ENCODE data around the gene SRPK2.

SRPK2 gene

GRCh38 chr7:105257338-105257737 is 131.4 kb downstream of the SRPK2 start:
- H3K4me2 ChIP-seq: peak overlapping the region; percentile 88
- peak overlapping the region; percentile 29; the same call in 1 of the 2 replicates for H3K9ac ChIP-seq
- H4K20me1 ChIP-seq (ENCODE audit: insufficient read depth): peaks cover 5% of the 10 kb centered on the region; the same call in 1 of the 2 replicates
- H3K79me2 ChIP-seq (ENCODE audit: insufficient read depth, low read depth): peaks cover 96% of the 10 kb centered on the region
- H3K27me3 ChIP-seq (ENCODE audit: insufficient read depth, low read depth): no peaks in the 10 kb centered on the region
- no peak for TF ChIP-seq CTCF (conservative IDR thresholded peaks at IDR 0.05; ENCODE audit: low read depth, low read length)
- no peaks in the 10 kb centered on the region for H3K36me3 ChIP-seq (ENCODE audit: insufficient read depth)
- H3K4me3 ChIP-seq (IDR thresholded peaks at IDR 0.05; ENCODE audit: insufficient read depth, low read depth, low read length): no peak overlapping the region
- no peak overlapping the region for H2AFZ ChIP-seq (ENCODE audit: low read depth)
- peak overlapping the region; percentile 67 for H3K27ac ChIP-seq
- peaks cover 76% of the 10 kb centered on the region for H3K4me1 ChIP-seq (ENCODE audit: low read depth, poor library complexity, severe bottlenecking)

GRCh38 chr7:105256761-105257231 is 131.9 kb downstream of the SRPK2 start:
- peaks cover 76% of the 10 kb centered on the region for H3K4me1 ChIP-seq (ENCODE audit: low read depth, poor library complexity, severe bottlenecking)
- no peaks in the 10 kb centered on the region for H3K27me3 ChIP-seq (ENCODE audit: insufficient read depth, low read depth)
- no peaks in the 10 kb centered on the region for H3K36me3 ChIP-seq (ENCODE audit: insufficient read depth)
- no peak overlapping the region for H2AFZ ChIP-seq (ENCODE audit: low read depth)
- H3K9ac ChIP-seq: peak overlapping the region; percentile 29; the same call in 1 of the 2 replicates
- TF ChIP-seq CTCF (conservative IDR thresholded peaks at IDR 0.05; ENCODE audit: low read depth, low read length): no peak
- H3K79me2 ChIP-seq (ENCODE audit: insufficient read depth, low read depth): peaks cover 96% of the 10 kb centered on the region
- peak overlapping the region; percentile 88 for H3K4me2 ChIP-seq
- peak overlapping the region; percentile 67 for H3K27ac ChIP-seq
- peaks cover 5% of the 10 kb centered on the region; the same call in 1 of the 2 replicates for H4K20me1 ChIP-seq (ENCODE audit: insufficient read depth)
- no peak overlapping the region for H3K4me3 ChIP-seq (IDR thresholded peaks at IDR 0.05; ENCODE audit: insufficient read depth, low read depth, low read length)

DNA sequence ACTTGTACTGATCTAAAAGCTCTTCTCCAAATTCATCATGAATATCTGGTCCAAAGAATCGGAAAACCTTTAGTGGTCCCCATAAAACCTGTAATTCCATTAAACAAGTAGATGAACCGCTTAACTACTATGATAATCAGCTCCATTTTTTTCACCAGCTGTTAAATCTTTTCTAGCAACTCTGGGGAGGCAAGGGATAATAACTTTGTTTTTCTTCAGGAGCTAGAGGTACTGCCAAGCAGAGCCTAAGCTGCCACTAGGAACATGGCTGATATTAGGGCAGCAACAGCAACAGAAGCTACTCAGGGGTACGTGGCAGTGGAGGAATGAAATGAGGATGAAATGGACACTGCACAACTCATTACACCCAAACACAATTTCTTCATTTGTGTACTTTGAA is 138.0 kb downstream of the SRPK2 start:
- H3K9ac ChIP-seq: no peak overlapping the region
- H3K4me3 ChIP-seq (IDR thresholded peaks at IDR 0.05; ENCODE audit: insufficient read depth, low read depth, low read length): no peak overlapping the region
- no peak overlapping the region for H2AFZ ChIP-seq (ENCODE audit: low read depth)
- H3K36me3 ChIP-seq (ENCODE audit: insufficient read depth): no peaks in the 10 kb centered on the region
- H3K27me3 ChIP-seq (ENCODE audit: insufficient read depth, low read depth): no peaks in the 10 kb centered on the region
- peaks cover 66% of the 10 kb centered on the region for H3K4me1 ChIP-seq (ENCODE audit: low read depth, poor library complexity, severe bottlenecking)
- no peak overlapping the region for H3K4me2 ChIP-seq
- no peak overlapping the region for H3K27ac ChIP-seq
- no peaks in the 10 kb centered on the region for H4K20me1 ChIP-seq (ENCODE audit: insufficient read depth)
- H3K79me2 ChIP-seq (ENCODE audit: insufficient read depth, low read depth): peaks cover 97% of the 10 kb centered on the region
- no peak for TF ChIP-seq CTCF (conservative IDR thresholded peaks at IDR 0.05; ENCODE audit: low read depth, low read length)

- H4K20me1 ChIP-seq (ENCODE audit: insufficient read depth): no peaks in the 10 kb centered on the region
- H3K79me2 ChIP-seq (ENCODE audit: insufficient read depth, low read depth): peaks cover 97% of the 10 kb centered on the region
- peaks cover 61% of the 10 kb centered on the region for H3K4me1 ChIP-seq (ENCODE audit: low read depth, poor library complexity, severe bottlenecking)
- no peak overlapping the region for H2AFZ ChIP-seq (ENCODE audit: low read depth)
- no peak overlapping the region for H3K9ac ChIP-seq
- no peaks in the 10 kb centered on the region for H3K27me3 ChIP-seq (ENCODE audit: insufficient read depth, low read depth)
- no peak overlapping the region for H3K27ac ChIP-seq
- H3K36me3 ChIP-seq (ENCODE audit: insufficient read depth): no peaks in the 10 kb centered on the region
- 0 out of 2 replicates have a peak overlapping the region, but pooled peaks have one; percentile 3 for H3K4me2 ChIP-seq
- H3K4me3 ChIP-seq (IDR thresholded peaks at IDR 0.05; ENCODE audit: insufficient read depth, low read depth, low read length): no peak overlapping the region
- TF ChIP-seq CTCF (conservative IDR thresholded peaks at IDR 0.05; ENCODE audit: low read depth, low read length): no peak
These were observed 138.5 kb downstream of the SRPK2 start for GRCh38 chr7:105250239-105250638.
